ENCODE results near the gene ACO2. TPM values are rescaled to one million over a fixed set of nuclear protein-coding genes. Genes with fewer than 3 reads are reported as not detected.

Gene ACO2
- total RNA-seq, 1 donor from 2014 or later: 67.2 TPM

GRCh38 chr22:41524251-41524661, 55.3 kb downstream of the ACO2 start:
- no peaks in the 10 kb centered on the region for H3K27me3 Mint-ChIP-seq (ENCODE audit: low read depth, unreplicated experiment)
- Histone ChIP-seq H3K36me3 (ENCODE audit: insufficient read depth, low read length) (peaks cover 22% of the 10 kb centered on the region), H3K9ac (ENCODE audit: low read length) (no peak overlapping the region), H3K79me2 (ENCODE audit: insufficient read depth, low read length) (peaks cover 3% of the 10 kb centered on the region), H3K4me2 (ENCODE audit: low read length) (no peak overlapping the region), H3K4me3 (ENCODE audit: insufficient read depth, low read depth, low read length) (no peak overlapping the region), H3K27ac (ENCODE audit: low read depth, low read length) (no peak overlapping the region), H3K27me3 (ENCODE audit: insufficient read depth, low read length) (no peaks in the 10 kb centered on the region), H3K9me3 (ENCODE audit: insufficient read depth, low read depth, low read length) (no peaks in the 10 kb centered on the region), H4K20me1 (ENCODE audit: insufficient read depth, low read length) (peaks cover 49% of the 10 kb centered on the region), H3K4me1 (ENCODE audit: insufficient read depth, low read length) (peaks cover 9% of the 10 kb centered on the region), H2AFZ (ENCODE audit: low read depth, low read length) (no peak overlapping the region)
- H3K36me3 Mint-ChIP-seq (ENCODE audit: low read depth, unreplicated experiment): peaks cover 9% of the 10 kb centered on the region
- FAIRE-seq: no peak
- peaks cover 4% of the 10 kb centered on the region for H3K4me1 Mint-ChIP-seq (ENCODE audit: low read depth, unreplicated experiment)
- H3K9me3 Mint-ChIP-seq (ENCODE audit: unreplicated experiment): peaks cover 2% of the 10 kb centered on the region
- no peak for DNase-seq (ENCODE audit: low read depth)
- H3K27ac Mint-ChIP-seq (ENCODE audit: unreplicated experiment): peak overlapping the region; percentile 26
- no peak overlapping the region for H3K4me3 Mint-ChIP-seq (ENCODE audit: unreplicated experiment)
- TF ChIP-seq EZH2 (IDR thresholded peaks at IDR 0.05; ENCODE audit: insufficient read depth, low read length) (no peak), CTCF (IDR thresholded peaks at IDR 0.05; ENCODE audit: insufficient read depth, low read depth, low read length) (no peak)

- Mint-ChIP-seq H3K36me3 (ENCODE audit: low read depth, unreplicated experiment) (peaks cover 9% of the 10 kb centered on the region), H3K27me3 (ENCODE audit: low read depth, unreplicated experiment) (no peaks in the 10 kb centered on the region), H3K27ac (ENCODE audit: unreplicated experiment) (no peak overlapping the region), H3K9me3 (ENCODE audit: unreplicated experiment) (peaks cover 2% of the 10 kb centered on the region), H3K4me1 (ENCODE audit: low read depth, unreplicated experiment) (peaks cover 4% of the 10 kb centered on the region), H3K4me3 (ENCODE audit: unreplicated experiment) (no peak overlapping the region)
- FAIRE-seq: no peak
- Histone ChIP-seq H3K9me3 (ENCODE audit: insufficient read depth, low read depth, low read length) (no peaks in the 10 kb centered on the region), H3K9ac (ENCODE audit: low read length) (no peak overlapping the region), H3K27ac (ENCODE audit: low read depth, low read length) (no peak overlapping the region), H3K36me3 (ENCODE audit: insufficient read depth, low read length) (peaks cover 22% of the 10 kb centered on the region), H3K4me2 (ENCODE audit: low read length) (no peak overlapping the region), H3K4me3 (ENCODE audit: insufficient read depth, low read depth, low read length) (no peak overlapping the region), H4K20me1 (ENCODE audit: insufficient read depth, low read length) (peaks cover 53% of the 10 kb centered on the region), H3K79me2 (ENCODE audit: insufficient read depth, low read length) (peaks cover 3% of the 10 kb centered on the region), H2AFZ (ENCODE audit: low read depth, low read length) (no peak overlapping the region), H3K4me1 (ENCODE audit: insufficient read depth, low read length) (peaks cover 9% of the 10 kb centered on the region), H3K27me3 (ENCODE audit: insufficient read depth, low read length) (no peaks in the 10 kb centered on the region)
- TF ChIP-seq EZH2 (IDR thresholded peaks at IDR 0.05; ENCODE audit: insufficient read depth, low read length) (no peak), CTCF (IDR thresholded peaks at IDR 0.05; ENCODE audit: insufficient read depth, low read depth, low read length) (no peak)
- no peak for DNase-seq (ENCODE audit: low read depth)
These were observed 56.0 kb downstream of the ACO2 start for GRCh38 chr22:41524809-41525449.

All from astrocyte (in vitro differentiated cells and primary cell).